Coronary artery (tissue), 2 donors: Measurements from ENCODE around the gene RERE.

Experiments
- DNase-seq: peaks from one replicate; pipeline ENCODE4 v3.0.0-alpha.2; 2017; ENCODE audit warnings: low spot score
- H3K27ac ChIP-seq, 2 donors: fragments of 200-600 bp; sonication (generic); one replicate each; pipeline ENCODE4 v1.5.1; 2016 to 2019
- H3K4me3 ChIP-seq: fragments of 200-600 bp; sonication (generic); 2 replicates; pipeline ENCODE4 v1.5.1; 2016; ENCODE audit warnings: mild to moderate bottlenecking, moderate library complexity
- CTCF ChIP-seq: fragments of 200-600 bp; sonication (generic); IDR thresholded peaks from one replicate; pipeline ENCODE4 v1.5.1; 2019; ENCODE audit warnings: antibody characterized with exemption

RERE gene

GRCh38 chr1:8460784-8461183 lies 356.7 kb downstream of the RERE start:
- Histone ChIP-seq H3K4me3 (no peak overlapping the region), H3K27ac (no peak overlapping the region)
- no peak for DNase-seq
- TF ChIP-seq CTCF, result no peak

GRCh38 chr1:8460132-8460544 lies 357.3 kb downstream of the RERE start:
- H3K27ac ChIP-seq, result no peak overlapping the region
- TF ChIP-seq CTCF, result no peak
- no peak for DNase-seq
- no peak overlapping the region for H3K4me3 ChIP-seq

GRCh38 chr1:8458607-8459006 lies 358.8 kb downstream of the RERE start:
- Histone ChIP-seq H3K27ac (no peak overlapping the region), H3K4me3 (no peak overlapping the region)
- DNase-seq, result no peak
- no peak for TF ChIP-seq CTCF

- no peak overlapping the region for H3K4me3 ChIP-seq
- no peak for DNase-seq
- no peak for TF ChIP-seq CTCF
- H3K27ac ChIP-seq, result no peak overlapping the region
These were observed 359.6 kb downstream of the RERE start for GRCh38 chr1:8457760-8458381.

GRCh38 chr1:8456991-8457390 lies 360.4 kb downstream of the RERE start:
- Histone ChIP-seq H3K27ac (peak overlapping the region in 1 of 2 donors; percentile 65), H3K4me3 (no peak overlapping the region)
- no peak for TF ChIP-seq CTCF
- DNase-seq, result no peak

GRCh38 chr1:8456308-8456912 lies 361.0 kb downstream of the RERE start:
- peak overlapping the region; percentile 15 to 65 for H3K27ac ChIP-seq
- H3K4me3 ChIP-seq, result no peak overlapping the region
- TF ChIP-seq CTCF, result no peak
- no peak for DNase-seq

GRCh38 chr1:8455700-8456307 lies 361.6 kb downstream of the RERE start:
- H3K27ac ChIP-seq, result peak overlapping the region; percentile 15 to 65

More at GRCh38 chr1:8455700-8456307, 361.6 kb downstream of the RERE start:
- no peak overlapping the region for H3K4me3 ChIP-seq
- TF ChIP-seq CTCF, result no peak
- DNase-seq, result no peak
